ENCODE results near the gene CATSPER3. TPM values are rescaled to one million over a fixed set of nuclear protein-coding genes. Genes with fewer than 3 reads are reported as not detected.

Gene CATSPER3
- total RNA-seq, 1 experiment from 2014 or later: 0.37 TPM

DNA sequence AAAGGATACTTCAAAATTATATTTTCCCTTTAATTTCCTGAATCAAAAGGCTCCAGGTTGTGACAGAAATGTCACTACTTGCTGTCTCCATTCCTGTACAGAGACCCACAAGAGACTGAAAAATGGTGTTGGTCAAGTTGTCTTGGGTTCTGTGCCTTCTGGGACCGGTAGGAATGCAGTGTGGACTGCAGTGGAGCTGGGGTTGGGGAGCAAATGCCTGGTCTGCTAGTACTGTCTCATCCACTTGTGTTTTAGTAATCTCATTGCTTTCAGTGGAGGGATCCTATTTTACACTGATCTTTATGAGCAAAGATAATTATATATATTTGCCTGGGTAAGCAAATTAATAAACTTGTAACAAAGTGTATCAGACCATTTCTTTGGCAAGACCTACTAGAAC is 24.2 kb upstream of the CATSPER3 start (continued):
- TF ChIP-seq E2F5 (CRISPR knock-in tag; IDR thresholded peaks at IDR 0.05) (no peak), ZNF219 (CRISPR knock-in tag; IDR thresholded peaks at IDR 0.05; ENCODE audit: borderline replicate concordance) (no peak), ZNF317 (CRISPR knock-in tag; IDR thresholded peaks at IDR 0.05; ENCODE audit: borderline replicate concordance, low read depth) (no peak), GABPB1 (CRISPR knock-in tag; IDR thresholded peaks at IDR 0.05) (no peak), TCF7 (CRISPR knock-in tag; IDR thresholded peaks at IDR 0.05; ENCODE audit: low read depth) (no peak), ZNF425 (CRISPR knock-in tag; conservative IDR thresholded peaks at IDR 0.05) (no peak), ETV6 (CRISPR knock-in tag; IDR thresholded peaks at IDR 0.05) (no peak), CBFB (CRISPR knock-in tag; IDR thresholded peaks at IDR 0.05; ENCODE audit: low read depth) (no peak)
- TF ChIP-seq, protein P1, sequence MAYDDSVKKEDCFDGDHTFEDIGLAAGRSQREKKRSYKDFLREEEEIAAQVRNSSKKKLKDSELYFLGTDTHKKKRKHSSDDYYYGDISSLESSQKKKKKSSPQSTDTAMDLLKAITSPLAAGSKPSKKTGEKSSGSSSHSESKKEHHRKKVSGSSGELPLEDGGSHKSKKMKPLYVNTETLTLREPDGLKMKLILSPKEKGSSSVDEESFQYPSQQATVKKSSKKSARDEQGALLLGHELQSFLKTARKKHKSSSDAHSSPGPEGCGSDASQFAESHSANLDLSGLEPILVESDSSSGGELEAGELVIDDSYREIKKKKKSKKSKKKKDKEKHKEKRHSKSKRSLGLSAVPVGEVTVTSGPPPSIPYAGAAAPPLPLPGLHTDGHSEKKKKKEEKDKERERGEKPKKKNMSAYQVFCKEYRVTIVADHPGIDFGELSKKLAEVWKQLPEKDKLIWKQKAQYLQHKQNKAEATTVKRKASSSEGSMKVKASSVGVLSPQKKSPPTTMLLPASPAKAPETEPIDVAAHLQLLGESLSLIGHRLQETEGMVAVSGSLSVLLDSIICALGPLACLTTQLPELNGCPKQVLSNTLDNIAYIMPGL (CRISPR knock-in tag; IDR thresholded peaks at IDR 0.05): no peak

- no peak overlapping the region for H3K27ac Mint-ChIP-seq
- ATAC-seq (no peak), DNase-seq (ENCODE audit: low spot score) (no peak)
- H3K27me3 Mint-ChIP-seq (ENCODE audit: low read depth): no peaks in the 10 kb centered on the region
- CTCF ChIA-PET: interaction anchor here (1.3 kb wide), 1 partner anchor 14 kb away, joined by 3 read pairs; no protein-coding TSS in a partner anchor
- TF ChIP-seq, protein P2, sequence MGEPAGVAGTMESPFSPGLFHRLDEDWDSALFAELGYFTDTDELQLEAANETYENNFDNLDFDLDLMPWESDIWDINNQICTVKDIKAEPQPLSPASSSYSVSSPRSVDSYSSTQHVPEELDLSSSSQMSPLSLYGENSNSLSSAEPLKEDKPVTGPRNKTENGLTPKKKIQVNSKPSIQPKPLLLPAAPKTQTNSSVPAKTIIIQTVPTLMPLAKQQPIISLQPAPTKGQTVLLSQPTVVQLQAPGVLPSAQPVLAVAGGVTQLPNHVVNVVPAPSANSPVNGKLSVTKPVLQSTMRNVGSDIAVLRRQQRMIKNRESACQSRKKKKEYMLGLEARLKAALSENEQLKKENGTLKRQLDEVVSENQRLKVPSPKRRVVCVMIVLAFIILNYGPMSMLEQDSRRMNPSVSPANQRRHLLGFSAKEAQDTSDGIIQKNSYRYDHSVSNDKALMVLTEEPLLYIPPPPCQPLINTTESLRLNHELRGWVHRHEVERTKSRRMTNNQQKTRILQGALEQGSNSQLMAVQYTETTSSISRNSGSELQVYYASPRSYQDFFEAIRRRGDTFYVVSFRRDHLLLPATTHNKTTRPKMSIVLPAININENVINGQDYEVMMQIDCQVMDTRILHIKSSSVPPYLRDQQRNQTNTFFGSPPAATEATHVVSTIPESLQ (CRISPR knock-in tag; IDR thresholded peaks at IDR 0.05): no peak
- no peak for TF ChIP-seq CBFB (CRISPR knock-in tag; IDR thresholded peaks at IDR 0.05; ENCODE audit: low read depth)
- no peaks in the 10 kb centered on the region for H3K4me1 Mint-ChIP-seq
- POLR2A ChIA-PET: no interaction called here
- H3K9me3 Mint-ChIP-seq: no peaks in the 10 kb centered on the region
- 0 out of 2 replicates have a peak, but pooled peaks cover 2% of the 10 kb centered on the region for H3K36me3 Mint-ChIP-seq
- H3K4me3 Mint-ChIP-seq: no peak overlapping the region
Measured at GRCh38 chr5:134944630-134945029, 23.1 kb upstream of the CATSPER3 start.

DNA sequence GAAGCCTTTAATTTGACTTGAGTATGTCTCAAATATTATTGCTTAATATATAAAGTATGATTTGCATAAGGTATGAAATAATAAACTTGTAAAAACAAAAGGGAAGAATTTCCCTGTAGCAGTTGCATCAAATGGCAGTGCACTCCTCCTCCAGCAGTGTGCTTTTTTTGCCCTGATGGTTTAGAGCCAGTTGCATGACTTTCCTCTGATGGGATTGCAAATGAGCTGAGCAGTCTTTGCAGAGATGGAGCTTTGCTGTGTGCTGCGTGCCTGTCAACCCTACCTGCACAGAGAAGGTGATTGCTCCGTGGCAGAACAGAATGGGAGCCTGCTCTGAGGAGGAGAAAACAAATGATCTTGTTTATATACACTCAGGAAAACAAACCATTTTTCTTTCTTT is 22.7 kb upstream of the CATSPER3 start:
- H3K4me3 Mint-ChIP-seq: no peak overlapping the region
- H3K36me3 Mint-ChIP-seq: 0 out of 2 replicates have a peak, but pooled peaks cover 2% of the 10 kb centered on the region
- ATAC-seq (peak; percentile 32; the same call in 1 of the 2 replicates), DNase-seq (ENCODE audit: low spot score) (no peak)
- CTCF ChIA-PET: interaction anchor here (1.1 to 1.3 kb wide), 2 partner anchors 14 to 28 kb away, joined by 3 to 5 read pairs; no protein-coding TSS in a partner anchor
- H3K9me3 Mint-ChIP-seq: no peaks in the 10 kb centered on the region
- H3K4me1 Mint-ChIP-seq: no peaks in the 10 kb centered on the region
- H3K27me3 Mint-ChIP-seq (ENCODE audit: low read depth): no peaks in the 10 kb centered on the region
- POLR2A ChIA-PET: no interaction called here
- H3K27ac Mint-ChIP-seq: no peak overlapping the region
- TF ChIP-seq, protein P3, sequence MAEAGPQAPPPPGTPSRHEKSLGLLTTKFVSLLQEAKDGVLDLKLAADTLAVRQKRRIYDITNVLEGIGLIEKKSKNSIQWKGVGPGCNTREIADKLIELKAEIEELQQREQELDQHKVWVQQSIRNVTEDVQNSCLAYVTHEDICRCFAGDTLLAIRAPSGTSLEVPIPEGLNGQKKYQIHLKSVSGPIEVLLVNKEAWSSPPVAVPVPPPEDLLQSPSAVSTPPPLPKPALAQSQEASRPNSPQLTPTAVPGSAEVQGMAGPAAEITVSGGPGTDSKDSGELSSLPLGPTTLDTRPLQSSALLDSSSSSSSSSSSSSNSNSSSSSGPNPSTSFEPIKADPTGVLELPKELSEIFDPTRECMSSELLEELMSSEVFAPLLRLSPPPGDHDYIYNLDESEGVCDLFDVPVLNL (CRISPR knock-in tag; IDR thresholded peaks at IDR 0.05; ENCODE audit: borderline replicate concordance, low read depth): no peak
- TF ChIP-seq ATF3 (CRISPR knock-in tag; conservative IDR thresholded peaks at IDR 0.05): no peak
- TF ChIP-seq, protein P4, sequence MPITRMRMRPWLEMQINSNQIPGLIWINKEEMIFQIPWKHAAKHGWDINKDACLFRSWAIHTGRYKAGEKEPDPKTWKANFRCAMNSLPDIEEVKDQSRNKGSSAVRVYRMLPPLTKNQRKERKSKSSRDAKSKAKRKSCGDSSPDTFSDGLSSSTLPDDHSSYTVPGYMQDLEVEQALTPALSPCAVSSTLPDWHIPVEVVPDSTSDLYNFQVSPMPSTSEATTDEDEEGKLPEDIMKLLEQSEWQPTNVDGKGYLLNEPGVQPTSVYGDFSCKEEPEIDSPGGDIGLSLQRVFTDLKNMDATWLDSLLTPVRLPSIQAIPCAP (CRISPR knock-in tag; IDR thresholded peaks at IDR 0.05): no peak
- TF ChIP-seq, protein P5, sequence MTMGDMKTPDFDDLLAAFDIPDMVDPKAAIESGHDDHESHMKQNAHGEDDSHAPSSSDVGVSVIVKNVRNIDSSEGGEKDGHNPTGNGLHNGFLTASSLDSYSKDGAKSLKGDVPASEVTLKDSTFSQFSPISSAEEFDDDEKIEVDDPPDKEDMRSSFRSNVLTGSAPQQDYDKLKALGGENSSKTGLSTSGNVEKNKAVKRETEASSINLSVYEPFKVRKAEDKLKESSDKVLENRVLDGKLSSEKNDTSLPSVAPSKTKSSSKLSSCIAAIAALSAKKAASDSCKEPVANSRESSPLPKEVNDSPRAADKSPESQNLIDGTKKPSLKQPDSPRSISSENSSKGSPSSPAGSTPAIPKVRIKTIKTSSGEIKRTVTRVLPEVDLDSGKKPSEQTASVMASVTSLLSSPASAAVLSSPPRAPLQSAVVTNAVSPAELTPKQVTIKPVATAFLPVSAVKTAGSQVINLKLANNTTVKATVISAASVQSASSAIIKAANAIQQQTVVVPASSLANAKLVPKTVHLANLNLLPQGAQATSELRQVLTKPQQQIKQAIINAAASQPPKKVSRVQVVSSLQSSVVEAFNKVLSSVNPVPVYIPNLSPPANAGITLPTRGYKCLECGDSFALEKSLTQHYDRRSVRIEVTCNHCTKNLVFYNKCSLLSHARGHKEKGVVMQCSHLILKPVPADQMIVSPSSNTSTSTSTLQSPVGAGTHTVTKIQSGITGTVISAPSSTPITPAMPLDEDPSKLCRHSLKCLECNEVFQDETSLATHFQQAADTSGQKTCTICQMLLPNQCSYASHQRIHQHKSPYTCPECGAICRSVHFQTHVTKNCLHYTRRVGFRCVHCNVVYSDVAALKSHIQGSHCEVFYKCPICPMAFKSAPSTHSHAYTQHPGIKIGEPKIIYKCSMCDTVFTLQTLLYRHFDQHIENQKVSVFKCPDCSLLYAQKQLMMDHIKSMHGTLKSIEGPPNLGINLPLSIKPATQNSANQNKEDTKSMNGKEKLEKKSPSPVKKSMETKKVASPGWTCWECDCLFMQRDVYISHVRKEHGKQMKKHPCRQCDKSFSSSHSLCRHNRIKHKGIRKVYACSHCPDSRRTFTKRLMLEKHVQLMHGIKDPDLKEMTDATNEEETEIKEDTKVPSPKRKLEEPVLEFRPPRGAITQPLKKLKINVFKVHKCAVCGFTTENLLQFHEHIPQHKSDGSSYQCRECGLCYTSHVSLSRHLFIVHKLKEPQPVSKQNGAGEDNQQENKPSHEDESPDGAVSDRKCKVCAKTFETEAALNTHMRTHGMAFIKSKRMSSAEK (CRISPR knock-in tag; IDR thresholded peaks at IDR 0.05; ENCODE audit: borderline replicate concordance): no peak
- no peak for TF ChIP-seq ZNF281 (CRISPR knock-in tag; IDR thresholded peaks at IDR 0.05)

All from WTC11 (cell line).